SK-MEL-5 (cell line): ENCODE data around the gene COL3A1. TPM values are rescaled to one million over a fixed set of nuclear protein-coding genes. Genes with fewer than 3 reads are reported as not detected.

ENCODE experiments used
- DNase-seq: peaks from one replicate; pipeline ENCODE4 v3.0.0-alpha.2; 2016; ENCODE audit warnings: low read depth, low spot score
- in situ Hi-C: cut with HindIII; loops from 2 replicates; pipeline ENCODE4 v1.10.0; 2016; ENCODE audit warnings: low sequenced_read_pairs, high pct_unique_total_duplicates, low pct_unique_long_range_greater_than_20kb
- total RNA-seq: library from RNA; depleted of rRNA; stranded (reverse); fragments of >200 nt; shearing (Covaris generic); gene quantifications from 2 replicates; pipeline ENCODE4 v1.2.3, GENCODE V29; 2014

Gene COL3A1
- total RNA-seq, 1 experiment from 2014 or later = 0.50 TPM

DNA sequence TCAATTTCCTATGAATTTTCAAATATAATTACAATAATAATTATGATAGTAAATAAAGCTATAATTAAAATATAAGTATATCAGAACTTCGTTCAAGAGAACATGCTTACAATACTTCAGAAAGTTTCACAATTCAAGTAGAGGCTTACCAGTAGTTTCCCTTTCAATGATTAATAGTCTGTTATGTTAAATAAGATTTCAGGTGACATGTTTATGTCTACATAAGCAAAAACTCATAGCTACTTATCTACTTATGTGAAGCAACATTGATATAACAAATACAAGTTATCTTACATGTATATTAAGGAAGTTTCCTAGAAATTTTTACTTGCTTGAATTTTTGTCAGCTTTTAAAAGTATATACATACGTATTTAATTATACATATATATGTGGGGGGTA, 4.5 kb upstream of the COL3A1 start:
- in situ Hi-C loops = loop anchor here (10.0 kb wide), 1 partner anchor 345 kb away; no protein-coding TSS in a partner anchor

DNA sequence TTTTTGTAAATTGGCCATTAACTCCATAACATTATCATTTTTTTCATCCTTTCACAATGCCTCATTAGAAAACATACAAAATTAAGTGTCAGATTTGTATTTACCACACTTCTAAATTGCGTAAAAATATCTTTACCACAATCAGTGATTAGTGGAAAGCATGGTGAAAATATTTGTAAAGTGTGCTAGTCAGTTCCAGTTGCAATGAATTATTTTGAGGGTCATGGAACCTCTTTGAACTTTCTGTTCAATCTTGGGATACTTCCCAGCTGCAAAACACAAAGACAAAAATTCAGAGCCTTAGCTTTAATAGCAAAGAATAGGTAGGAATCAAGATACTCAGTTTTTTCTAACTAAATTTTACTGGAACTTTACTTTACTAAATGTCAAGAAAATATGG, 4.0 kb upstream of the COL3A1 start:
- DNase-seq = no peak
- in situ Hi-C loops = no loop called here

More for the DNA sequence above, 4.5 kb upstream of the COL3A1 start:
- DNase-seq = no peak

DNA sequence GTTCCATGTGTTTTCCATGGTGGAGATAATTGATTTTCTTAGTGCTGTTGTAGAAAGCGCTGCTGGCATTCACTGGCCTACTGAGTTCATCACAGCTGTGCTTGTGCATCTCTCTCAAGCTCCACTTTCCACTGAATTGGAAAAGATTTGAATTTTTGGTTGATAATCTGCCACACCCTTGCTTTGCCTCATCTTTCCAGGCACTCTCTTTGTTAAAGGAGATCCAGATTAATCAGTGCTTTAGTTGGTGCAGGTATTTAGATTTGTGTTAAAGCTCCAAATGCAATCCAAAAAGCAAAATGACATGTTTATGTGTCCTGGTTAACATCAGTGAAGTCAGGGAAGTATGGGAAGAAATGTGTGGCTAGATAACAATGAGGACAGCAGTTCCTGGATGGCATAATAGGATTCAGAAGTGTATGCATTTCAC, 2.7 kb upstream of the COL3A1 start:
- no peak for DNase-seq
- in situ Hi-C loops = no loop called here

DNA sequence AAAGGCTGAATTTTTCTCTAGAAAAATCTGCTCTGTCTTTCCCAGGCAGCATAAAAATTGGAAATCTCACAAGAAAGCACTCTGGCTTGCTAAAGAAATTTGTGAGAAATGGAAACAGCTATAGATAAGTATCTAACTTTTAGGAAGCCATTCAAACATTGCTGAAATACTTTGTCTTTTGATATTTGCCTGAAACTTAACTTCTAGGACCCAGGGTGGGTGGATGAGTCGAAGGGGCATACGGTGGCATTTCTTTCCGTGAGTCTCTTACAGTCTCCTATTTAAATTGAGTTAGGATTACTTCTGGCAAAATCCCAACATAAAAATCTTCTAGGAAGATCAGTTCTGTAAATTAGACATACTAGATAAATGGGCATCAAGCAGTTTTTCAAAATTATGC, 532 bp upstream of the COL3A1 start:
- in situ Hi-C loops = no loop called here
- no peak for DNase-seq

DNA sequence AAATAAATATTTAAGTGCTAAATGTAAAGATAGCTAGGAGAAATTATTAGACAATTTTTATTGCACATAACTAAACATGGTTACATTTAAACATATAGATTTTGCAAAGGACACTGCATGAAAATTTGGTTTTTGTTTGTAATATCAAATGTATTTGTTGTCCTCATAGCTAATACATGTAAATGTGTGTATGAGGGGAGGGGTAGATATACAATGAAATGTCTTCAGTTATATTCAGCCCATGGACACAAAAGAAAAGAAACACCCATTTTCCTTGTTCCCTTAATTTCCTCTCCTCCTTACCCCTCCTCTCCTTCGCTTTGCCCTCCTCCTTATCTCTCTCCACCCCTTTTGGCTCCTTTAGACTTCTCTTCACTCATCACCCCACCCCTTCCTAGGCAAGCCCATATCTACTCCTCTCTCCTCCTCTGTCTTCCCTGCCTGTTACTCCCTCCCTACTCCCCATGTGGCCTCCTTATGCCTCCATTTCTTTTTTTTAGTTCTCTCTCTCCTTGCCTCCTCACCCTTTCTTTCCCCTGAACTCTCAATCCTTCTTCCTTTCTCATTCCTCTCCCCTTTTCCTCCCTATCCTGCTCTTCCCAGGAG, 1.4 kb downstream of the COL3A1 start:
- in situ Hi-C loops = no loop called here
- no peak for DNase-seq

DNA sequence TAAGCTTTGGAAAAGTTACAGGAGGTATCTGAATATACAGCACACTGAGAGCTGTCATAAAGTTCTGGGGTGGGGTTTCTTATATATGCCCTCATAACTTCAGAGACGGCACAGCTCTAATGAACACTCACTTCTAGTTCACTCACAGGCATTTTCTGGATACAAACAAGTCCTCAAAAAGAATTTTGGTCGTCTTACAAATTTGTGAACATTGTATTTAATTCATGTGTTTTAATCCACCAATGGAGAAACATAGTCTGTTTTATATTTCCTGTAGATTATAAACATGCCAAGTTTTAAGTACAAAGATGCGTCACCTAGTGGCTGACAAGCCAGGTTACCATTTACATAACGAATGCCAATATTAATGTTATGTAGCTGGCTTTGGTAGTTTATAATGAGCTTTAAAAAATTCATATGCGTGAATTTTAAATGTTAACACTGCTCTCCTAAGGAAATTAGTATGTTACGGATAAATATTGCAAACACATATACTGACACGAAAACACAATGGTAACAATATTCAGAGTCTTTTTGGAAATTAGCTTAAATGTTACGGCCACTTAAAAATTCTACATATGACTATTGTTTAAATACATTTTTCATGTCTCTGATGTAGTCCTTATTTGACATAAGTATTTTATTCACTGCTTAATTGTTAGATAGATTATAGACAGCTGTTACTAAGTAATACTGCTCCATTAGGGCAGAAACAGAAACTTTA, 2.5 kb downstream of the COL3A1 start:
- in situ Hi-C loops = no loop called here
- no peak for DNase-seq

DNA sequence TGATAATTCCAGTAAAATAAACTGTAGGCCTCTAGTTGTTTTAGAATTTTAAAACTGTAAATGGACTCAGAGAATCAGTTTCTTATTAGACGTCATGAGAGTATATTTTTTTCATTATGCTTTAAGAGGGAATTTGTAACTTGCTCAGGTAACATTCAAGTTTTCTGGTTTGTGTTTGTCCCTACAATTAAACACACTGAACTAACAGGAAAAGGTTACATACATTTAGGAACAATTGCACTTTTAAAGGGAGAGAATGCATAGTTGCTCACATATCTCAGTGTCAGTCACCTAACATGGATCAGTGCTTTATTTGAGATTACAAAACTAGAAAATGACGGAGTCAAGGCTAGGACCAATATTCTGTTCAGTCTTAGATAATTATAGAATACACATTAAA, 3.1 kb downstream of the COL3A1 start:
- in situ Hi-C loops = no loop called here
- no peak for DNase-seq

DNA sequence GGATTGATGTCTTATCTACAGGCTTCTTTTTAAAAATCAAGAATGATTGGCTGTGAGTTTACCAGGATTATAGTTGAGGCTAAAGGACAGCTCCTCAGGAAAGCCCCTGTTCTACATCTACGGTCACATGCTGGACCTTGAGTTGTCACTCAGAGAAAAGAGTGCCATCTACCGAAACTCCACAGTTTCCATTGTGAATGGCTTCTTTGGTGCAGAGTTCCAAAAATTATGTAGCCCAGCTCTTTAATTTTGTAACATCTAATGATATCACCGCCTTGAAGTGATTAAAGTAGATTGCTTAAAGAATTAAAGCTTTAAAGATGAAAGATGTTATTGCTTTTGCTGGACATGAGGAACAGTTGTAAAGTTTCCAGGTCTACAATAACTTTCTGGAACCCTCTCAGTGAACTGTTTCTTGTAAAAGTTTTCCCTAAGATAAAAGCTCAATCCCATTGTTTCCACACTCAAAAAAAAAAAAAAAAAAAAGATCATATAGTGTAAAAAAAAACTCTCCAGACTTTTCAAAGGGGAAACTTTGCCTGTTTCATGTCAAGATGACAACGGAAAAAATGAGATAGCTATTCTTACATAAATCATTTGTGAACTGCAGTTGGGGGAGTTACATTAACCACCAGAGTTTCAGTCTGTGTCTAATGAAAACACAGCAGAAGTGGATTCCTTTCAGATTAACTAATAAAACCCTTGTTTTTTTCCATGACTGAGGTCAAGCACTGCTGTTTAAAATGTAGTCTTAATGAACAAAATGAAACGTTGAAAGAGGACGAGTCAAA, 4.3 kb downstream of the COL3A1 start:
- peak; percentile 67 for DNase-seq
- in situ Hi-C loops = no loop called here

DNA sequence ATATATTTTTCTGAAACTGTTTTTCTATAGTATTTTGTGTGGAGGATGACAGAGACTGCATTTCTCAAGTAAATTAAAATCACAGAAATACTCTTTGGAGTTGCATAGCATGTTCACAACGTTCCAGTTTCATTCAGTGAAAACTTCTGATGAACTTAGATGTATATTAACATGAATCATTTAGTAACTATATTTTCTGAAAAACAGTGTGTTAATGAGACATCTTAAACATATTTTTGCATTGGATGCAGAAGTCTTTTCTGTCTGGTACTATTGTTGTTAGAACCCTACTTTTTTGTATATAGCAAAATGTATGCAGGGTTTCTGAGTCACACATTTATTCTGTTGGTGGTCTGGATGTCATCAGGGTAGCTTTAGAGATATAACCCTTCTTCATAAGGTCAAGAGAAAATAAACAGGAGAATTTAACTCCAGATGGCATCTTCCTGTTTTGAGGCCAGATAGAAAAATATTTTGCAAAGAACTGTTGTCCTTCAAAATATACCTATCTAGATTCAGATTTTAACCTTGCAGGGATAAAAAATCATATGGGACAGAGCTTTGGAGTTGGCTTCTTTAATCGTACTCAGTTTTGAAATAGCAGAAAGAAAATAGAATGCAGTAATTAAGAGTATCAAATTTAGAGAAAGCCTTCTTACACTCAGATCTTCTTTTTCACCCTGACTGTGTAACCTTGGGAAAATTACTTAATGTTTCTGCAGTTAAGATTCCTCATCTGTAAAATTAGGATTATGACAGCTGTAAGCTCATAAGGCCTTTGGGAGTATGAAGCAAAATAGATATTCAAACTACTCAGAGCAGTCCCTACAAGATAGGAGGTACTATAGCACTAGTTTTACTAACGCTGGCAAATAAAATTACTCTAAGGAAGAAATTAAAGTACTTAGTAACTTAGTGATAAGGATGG, 5.3 kb downstream of the COL3A1 start:
- DNase-seq = no peak
- in situ Hi-C loops = no loop called here

DNA sequence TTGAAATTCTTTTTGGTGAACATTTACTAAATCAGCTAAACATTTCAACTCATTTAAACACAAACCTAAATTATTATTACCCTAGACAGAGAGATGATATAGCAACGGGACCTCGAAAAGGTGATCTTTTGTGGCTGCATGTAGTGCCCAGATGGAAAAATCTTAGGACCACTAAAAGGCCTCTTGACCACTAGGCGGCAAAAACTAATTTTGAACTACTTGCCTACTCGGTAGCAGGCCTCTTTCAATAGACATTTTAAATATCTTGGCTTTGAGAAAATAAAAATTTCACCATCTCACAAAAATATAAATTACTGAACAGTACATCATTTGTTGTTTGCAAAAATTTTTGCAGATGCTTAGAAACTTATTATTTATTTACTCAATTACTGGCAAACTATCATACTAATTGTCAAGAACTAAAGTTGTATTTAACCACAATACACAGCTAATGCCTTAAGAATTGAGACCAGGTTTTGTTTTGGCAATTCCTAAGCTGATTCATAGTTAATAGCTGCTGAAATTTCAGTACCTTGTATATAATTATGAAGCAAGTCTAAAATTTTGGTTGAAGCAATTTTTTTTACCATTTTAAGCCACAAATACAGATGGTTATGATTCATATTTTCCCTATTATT, 9.4 kb downstream of the COL3A1 start:
- peak; percentile 45 for DNase-seq

DNA sequence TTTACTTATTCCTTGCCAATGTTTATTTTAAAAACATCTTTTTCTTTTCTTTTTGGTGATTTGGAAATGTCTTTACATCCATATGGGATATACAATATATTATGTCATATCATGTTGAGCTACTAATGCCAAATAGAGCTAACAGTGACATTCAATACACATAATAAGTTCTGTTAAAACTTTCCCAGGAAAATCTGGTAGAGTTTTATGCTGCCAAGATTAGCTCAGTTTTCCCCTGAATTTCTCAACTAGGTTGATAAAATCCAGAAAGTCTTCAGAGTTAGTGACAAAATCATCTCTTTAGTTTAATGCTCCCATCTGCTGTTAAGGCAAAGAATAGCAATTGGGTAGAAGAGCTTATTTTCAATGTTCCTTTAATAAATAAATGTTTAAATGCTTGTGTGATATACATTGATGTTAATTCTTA, 9.9 kb downstream of the COL3A1 start:
- in situ Hi-C loops = no loop called here
- peak; percentile 23 for DNase-seq

More for the DNA sequence above, 9.4 kb downstream of the COL3A1 start:
- in situ Hi-C loops = no loop called here

DNA sequence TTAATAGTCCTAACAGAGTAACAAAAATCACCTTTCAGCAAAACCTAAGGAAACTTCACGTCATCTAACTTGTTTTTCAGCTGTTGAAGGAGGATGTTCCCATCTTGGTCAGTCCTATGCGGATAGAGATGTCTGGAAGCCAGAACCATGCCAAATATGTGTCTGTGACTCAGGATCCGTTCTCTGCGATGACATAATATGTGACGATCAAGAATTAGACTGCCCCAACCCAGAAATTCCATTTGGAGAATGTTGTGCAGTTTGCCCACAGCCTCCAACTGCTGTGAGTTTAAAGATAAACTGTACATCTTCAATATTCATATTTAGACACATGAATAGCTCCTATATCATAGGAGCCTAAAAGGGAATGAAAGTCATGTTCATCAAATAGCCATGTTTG, 10.5 kb downstream of the COL3A1 start:
- in situ Hi-C loops = no loop called here
- DNase-seq = no peak

DNA sequence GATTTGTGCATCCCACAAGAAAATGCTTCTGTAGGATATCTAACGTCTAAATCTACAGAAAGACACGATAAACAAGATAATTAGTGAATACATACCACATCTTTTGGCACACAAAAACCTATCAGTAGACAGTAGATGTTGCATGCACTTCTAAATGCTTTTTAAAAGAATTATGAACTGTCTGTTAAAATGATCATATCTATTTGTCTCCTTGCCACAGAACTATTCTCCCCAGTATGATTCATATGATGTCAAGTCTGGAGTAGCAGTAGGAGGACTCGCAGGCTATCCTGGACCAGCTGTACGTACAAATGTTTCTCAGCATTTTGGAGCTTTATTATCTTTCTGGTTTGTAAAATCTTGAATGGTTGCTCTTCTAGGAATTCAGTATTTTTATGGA, 12.7 kb downstream of the COL3A1 start:
- DNase-seq = no peak
- in situ Hi-C loops = no loop called here

DNA sequence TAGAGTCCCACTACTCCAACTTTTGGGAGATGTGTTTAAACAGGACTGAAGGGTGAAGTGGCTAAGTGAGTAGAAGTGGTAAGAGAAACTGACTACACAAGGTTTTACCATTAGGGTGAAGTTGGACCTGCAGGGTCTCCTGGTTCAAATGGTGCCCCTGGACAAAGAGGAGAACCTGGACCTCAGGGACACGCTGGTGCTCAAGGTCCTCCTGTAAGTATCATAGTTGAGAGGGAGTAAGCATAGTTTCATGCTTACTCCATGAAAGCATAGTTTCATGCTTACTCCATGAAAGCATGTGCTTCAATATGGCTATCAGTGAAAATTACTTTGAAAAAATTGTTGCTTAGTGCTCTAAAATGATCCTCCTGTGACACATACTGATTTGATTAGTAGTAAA, 19.1 kb downstream of the COL3A1 start:
- no peak for DNase-seq
- in situ Hi-C loops = no loop called here

DNA sequence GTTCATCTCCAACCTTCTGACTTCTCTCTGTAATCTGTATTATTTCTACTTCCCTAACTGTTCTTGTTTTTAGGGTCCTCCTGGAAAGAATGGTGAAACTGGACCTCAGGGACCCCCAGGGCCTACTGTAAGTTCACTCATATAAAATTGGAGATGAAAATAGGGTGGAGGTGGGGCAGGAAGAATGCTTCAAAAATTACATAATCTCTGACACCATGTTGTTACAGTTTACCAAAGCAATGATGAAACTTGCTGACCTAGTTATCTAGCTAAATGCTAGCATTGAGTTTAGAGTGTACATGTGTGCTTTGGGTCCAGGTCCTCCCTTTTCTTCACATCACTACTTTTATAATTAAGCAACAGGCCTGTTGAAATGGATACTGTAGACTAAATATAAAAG, 23.1 kb downstream of the COL3A1 start:
- in situ Hi-C loops = no loop called here
- DNase-seq = no peak

DNA sequence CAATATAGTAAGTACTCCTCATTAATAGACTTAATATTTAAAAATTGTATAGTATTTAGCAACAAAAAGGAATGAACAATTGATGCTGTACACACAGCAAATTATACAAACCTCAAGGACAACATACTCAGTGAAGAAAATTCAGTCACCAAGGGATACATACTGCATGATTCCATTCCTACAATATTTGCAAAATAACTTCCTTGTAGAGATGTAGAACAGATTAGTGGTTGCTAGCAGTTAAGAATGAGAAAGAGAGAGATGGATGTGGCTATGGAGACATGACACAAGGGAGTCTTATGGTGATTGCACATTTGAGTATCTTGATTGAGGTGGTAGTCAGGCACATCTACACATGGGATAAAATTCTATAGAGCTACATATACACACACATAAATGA, 26.0 kb downstream of the COL3A1 start:
- DNase-seq = no peak
- in situ Hi-C loops = no loop called here

DNA sequence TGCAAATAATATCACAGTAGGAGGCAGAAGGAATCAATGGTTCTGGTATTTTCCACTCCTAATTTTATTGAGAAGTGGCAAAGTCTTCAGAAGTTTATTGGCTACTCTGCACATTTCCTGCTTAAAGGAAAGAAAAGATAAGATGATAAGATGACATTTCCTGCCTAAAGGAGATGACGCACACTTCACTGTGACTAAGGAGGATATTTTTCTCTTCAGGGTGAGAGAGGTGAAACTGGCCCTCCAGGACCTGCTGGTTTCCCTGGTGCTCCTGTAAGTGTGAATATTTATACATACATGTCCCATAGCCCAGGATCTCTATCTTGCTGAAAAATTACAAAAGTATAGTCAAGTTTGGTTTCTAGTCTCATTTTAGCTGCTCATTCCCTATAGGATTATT, 27.9 kb downstream of the COL3A1 start:
- DNase-seq = no peak
- in situ Hi-C loops = no loop called here
